ENCODE data around the gene WNT1.

GRCh38 chr12:49030119-49030518, 52.0 kb downstream of the WNT1 start:
- TF ChIP-seq CTCF (IDR thresholded peaks at IDR 0.05) (no peak), POLR2A (IDR thresholded peaks at IDR 0.05) (no peak)
